ENCODE results near the gene MPND. TPM values are rescaled to one million over a fixed set of nuclear protein-coding genes. Genes with fewer than 3 reads are reported as not detected.

MPND gene
- total and polyA plus RNA-seq, 2 of the 13 experiments (the other 11 are each of a cell fraction or from before 2014, with no cell fraction given), result 10.8 to 15.8 TPM

GRCh38 chr19:4310247-4311121 is 32.9 kb upstream of the MPND start (continued):
- no peak for TF ChIP-seq SIN3B (IDR thresholded peaks at IDR 0.05; ENCODE audit: low read length)
- TF ChIP-seq GLMP (CRISPR knock-in tag; IDR thresholded peaks at IDR 0.05; ENCODE audit: borderline replicate concordance), result no peak
- no peak for TF ChIP-seq ZNF367 (CRISPR knock-in tag; IDR thresholded peaks at IDR 0.05; ENCODE audit: borderline replicate concordance)
- TF ChIP-seq ZBTB26 (CRISPR knock-in tag; IDR thresholded peaks at IDR 0.05; ENCODE audit: borderline replicate concordance), result peak; percentile 70; the same call in 1 of the 2 replicates
- TF ChIP-seq SNAPC2 (CRISPR knock-in tag; IDR thresholded peaks at IDR 0.05), result 0 out of 2 replicates have a peak, but pooled peaks have one; percentile 45
- peak; percentile 73; the same call in 1 of the 2 replicates for TF ChIP-seq SKIL (CRISPR knock-in tag; IDR thresholded peaks at IDR 0.05; ENCODE audit: borderline replicate concordance)
- TF ChIP-seq THYN1 (CRISPR knock-in tag; IDR thresholded peaks at IDR 0.05; ENCODE audit: borderline replicate concordance, low read depth), result no peak
- TF ChIP-seq STAT5B (CRISPR knock-in tag; IDR thresholded peaks at IDR 0.05), result peak; percentile 87
- peak; percentile 81; the same call in 1 of the 2 replicates for TF ChIP-seq FOXK1 (CRISPR knock-in tag; IDR thresholded peaks at IDR 0.05; ENCODE audit: borderline replicate concordance, low read depth)
- no peak for TF ChIP-seq ZNF598 (CRISPR knock-in tag; IDR thresholded peaks at IDR 0.05; ENCODE audit: borderline replicate concordance)
- no peak for TF ChIP-seq ZNF282 (IDR thresholded peaks at IDR 0.05; ENCODE audit: partially characterized antibody)
- no peak for TF ChIP-seq ZNF34 (CRISPR knock-in tag; IDR thresholded peaks at IDR 0.05; ENCODE audit: borderline replicate concordance)
- peak; percentile 66 for TF ChIP-seq ISL2 (CRISPR knock-in tag; IDR thresholded peaks at IDR 0.05)
- TF ChIP-seq CBX5 (CRISPR knock-in tag; IDR thresholded peaks at IDR 0.05; ENCODE audit: borderline replicate concordance), result peak; percentile 59; the same call in 1 of the 2 replicates
- peak; percentile 87; the same call in 1 of the 2 replicates for TF ChIP-seq KDM4B (CRISPR knock-in tag; IDR thresholded peaks at IDR 0.05)
- TF ChIP-seq PLSCR1 (CRISPR knock-in tag; IDR thresholded peaks at IDR 0.05; ENCODE audit: borderline replicate concordance), result no peak
- peak; percentile 92 for TF ChIP-seq ZNF331 (CRISPR knock-in tag; IDR thresholded peaks at IDR 0.05)
- no peak for TF ChIP-seq ZNF660 (CRISPR knock-in tag; IDR thresholded peaks at IDR 0.05; ENCODE audit: borderline replicate concordance, low read depth)
- peak; percentile 56 for TF ChIP-seq ZNF883 (CRISPR knock-in tag; IDR thresholded peaks at IDR 0.05; ENCODE audit: not compliant biosample characterization)
- TF ChIP-seq PREB (CRISPR knock-in tag; IDR thresholded peaks at IDR 0.05), result no peak
- no peak for TF ChIP-seq SYNCRIP (IDR thresholded peaks at IDR 0.05; ENCODE audit: insufficient read depth, low read depth, low read length)
- TF ChIP-seq SCMH1 (CRISPR knock-in tag; IDR thresholded peaks at IDR 0.05; ENCODE audit: borderline replicate concordance), result no peak

Data from HepG2 (cell line).